Coronary artery (tissue), 2 donors: ENCODE data around the gene MED13.
A peak's percentile ranks its signal among the peaks of the same experiment; 100 is the strongest.

Source experiments
- DNase-seq: peaks from one replicate; pipeline ENCODE4 v3.0.0-alpha.2; 2017; ENCODE audit warnings: low spot score
- H3K27ac ChIP-seq, 2 donors: fragments of 200-600 bp; sonication (generic); one replicate each; pipeline ENCODE4 v1.5.1; 2016 to 2019
- H3K4me3 ChIP-seq: fragments of 200-600 bp; sonication (generic); 2 replicates; pipeline ENCODE4 v1.5.1; 2016; ENCODE audit warnings: mild to moderate bottlenecking, moderate library complexity
- CTCF ChIP-seq: fragments of 200-600 bp; sonication (generic); IDR thresholded peaks from one replicate; pipeline ENCODE4 v1.5.1; 2019; ENCODE audit warnings: antibody characterized with exemption

MED13 gene

GRCh38 chr17:62067165-62068145 lies 2.4 kb upstream of the MED13 start:
- no peak for DNase-seq
- no peak for TF ChIP-seq CTCF
- Histone ChIP-seq H3K27ac (no peak overlapping the region), H3K4me3 (no peak overlapping the region)

- peak overlapping the region; percentile 93 to 99 for H3K27ac ChIP-seq
- TF ChIP-seq CTCF, result peak; percentile 86
- H3K4me3 ChIP-seq, result peak overlapping the region; percentile 94
- peak; percentile 99 for DNase-seq
These were observed 762 bp upstream of the MED13 start for GRCh38 chr17:62065611-62066468.

GRCh38 chr17:62064029-62064790 lies 868 bp downstream of the MED13 start:
- no peak for DNase-seq
- no peak for TF ChIP-seq CTCF
- H3K4me3 ChIP-seq, result peak overlapping the region; percentile 94
- peak overlapping the region; percentile 93 to 99 for H3K27ac ChIP-seq

GRCh38 chr17:62062944-62063343 lies 2.1 kb downstream of the MED13 start:
- DNase-seq, result no peak
- peak overlapping the region in 1 of 2 donors; percentile 99 for H3K27ac ChIP-seq
- TF ChIP-seq CTCF, result no peak
- peak overlapping the region; percentile 94 for H3K4me3 ChIP-seq

GRCh38 chr17:62062302-62062701 lies 2.8 kb downstream of the MED13 start:
- Histone ChIP-seq H3K27ac (peak overlapping the region in 1 of 2 donors; percentile 12), H3K4me3 (peak overlapping the region; percentile 94)
- TF ChIP-seq CTCF, result no peak
- DNase-seq, result no peak

GRCh38 chr17:62059414-62059813 lies 5.7 kb downstream of the MED13 start:
- TF ChIP-seq CTCF, result no peak
- H3K27ac ChIP-seq, result no peak overlapping the region
- no peak for DNase-seq
- H3K4me3 ChIP-seq, result no peak overlapping the region
